GM12875 (cell line): Measurements from ENCODE around the gene NRM.
"Not testable (repeated sequence)": the region's sequence is repeated elsewhere in the genome, so short reads cannot be mapped to it uniquely, and the experiment has no call there.

Experiments used
- H3K4me3 ChIP-seq: one replicate; pipeline ENCODE4 v1.5.1; 2011; ENCODE audit warnings: low read depth, low read length, control low read depth
- TF ChIP-seq, protein P1 (sequence below): IDR thresholded peaks from 2 replicates; pipeline ENCODE4 v1.5.1; 2011; ENCODE audit warnings: low read depth, mild to moderate bottlenecking, control low read depth, inconsistent platforms, low read length, moderate library complexity, borderline replicate concordance; ENCODE audit not compliant: insufficient read depth

NRM gene

GRCh38 chr6:30664994-30665767 is 25.6 kb downstream of the NRM start:
- TF ChIP-seq, protein P1, sequence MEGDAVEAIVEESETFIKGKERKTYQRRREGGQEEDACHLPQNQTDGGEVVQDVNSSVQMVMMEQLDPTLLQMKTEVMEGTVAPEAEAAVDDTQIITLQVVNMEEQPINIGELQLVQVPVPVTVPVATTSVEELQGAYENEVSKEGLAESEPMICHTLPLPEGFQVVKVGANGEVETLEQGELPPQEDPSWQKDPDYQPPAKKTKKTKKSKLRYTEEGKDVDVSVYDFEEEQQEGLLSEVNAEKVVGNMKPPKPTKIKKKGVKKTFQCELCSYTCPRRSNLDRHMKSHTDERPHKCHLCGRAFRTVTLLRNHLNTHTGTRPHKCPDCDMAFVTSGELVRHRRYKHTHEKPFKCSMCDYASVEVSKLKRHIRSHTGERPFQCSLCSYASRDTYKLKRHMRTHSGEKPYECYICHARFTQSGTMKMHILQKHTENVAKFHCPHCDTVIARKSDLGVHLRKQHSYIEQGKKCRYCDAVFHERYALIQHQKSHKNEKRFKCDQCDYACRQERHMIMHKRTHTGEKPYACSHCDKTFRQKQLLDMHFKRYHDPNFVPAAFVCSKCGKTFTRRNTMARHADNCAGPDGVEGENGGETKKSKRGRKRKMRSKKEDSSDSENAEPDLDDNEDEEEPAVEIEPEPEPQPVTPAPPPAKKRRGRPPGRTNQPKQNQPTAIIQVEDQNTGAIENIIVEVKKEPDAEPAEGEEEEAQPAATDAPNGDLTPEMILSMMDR = no peak

GRCh38 chr6:30657922-30658321 is 32.9 kb downstream of the NRM start:
- not testable (repeated sequence) for H3K4me3 ChIP-seq

More at GRCh38 chr6:30664994-30665767, 25.6 kb downstream of the NRM start:
- no peak overlapping the region for H3K4me3 ChIP-seq

DNA sequence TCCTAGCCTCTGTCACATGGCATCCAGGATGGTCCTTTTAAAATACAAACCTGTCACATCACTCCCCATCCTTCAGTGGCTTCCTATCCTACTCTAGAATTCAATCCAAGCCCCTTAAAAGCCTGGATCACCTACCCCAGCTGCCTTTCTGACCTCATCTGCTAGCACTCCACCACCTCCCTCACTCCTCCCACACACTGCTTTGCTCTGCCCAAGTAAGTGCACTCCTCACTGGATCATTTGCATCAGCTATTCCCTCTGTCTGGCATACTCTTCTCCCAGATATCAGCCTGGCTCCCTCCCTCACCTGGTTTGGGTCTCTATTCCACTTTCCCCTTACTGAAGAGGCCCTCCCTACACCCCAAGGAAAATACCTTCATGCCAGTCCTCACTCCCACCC is 33.3 kb downstream of the NRM start:
- H3K4me3 ChIP-seq = no peak overlapping the region
- TF ChIP-seq, protein P1 = no peak

- no peak overlapping the region for H3K4me3 ChIP-seq
- TF ChIP-seq, protein P1 = no peak
Measured at GRCh38 chr6:30656513-30656912, 34.3 kb downstream of the NRM start.

- TF ChIP-seq, protein P1 = no peak
- no peak overlapping the region for H3K4me3 ChIP-seq
Measured at GRCh38 chr6:30655743-30656094, 35.1 kb downstream of the NRM start.

- no peak overlapping the region for H3K4me3 ChIP-seq
- TF ChIP-seq, protein P1 = no peak
Measured at GRCh38 chr6:30654798-30655742, 35.7 kb downstream of the NRM start.

- no peak overlapping the region for H3K4me3 ChIP-seq
Measured at GRCh38 chr6:30651143-30651542, 39.6 kb downstream of the NRM start.

More at GRCh38 chr6:30651143-30651542, 39.6 kb downstream of the NRM start:
- TF ChIP-seq, protein P1 = no peak
